ENCODE results near the gene CA10.

DNA sequence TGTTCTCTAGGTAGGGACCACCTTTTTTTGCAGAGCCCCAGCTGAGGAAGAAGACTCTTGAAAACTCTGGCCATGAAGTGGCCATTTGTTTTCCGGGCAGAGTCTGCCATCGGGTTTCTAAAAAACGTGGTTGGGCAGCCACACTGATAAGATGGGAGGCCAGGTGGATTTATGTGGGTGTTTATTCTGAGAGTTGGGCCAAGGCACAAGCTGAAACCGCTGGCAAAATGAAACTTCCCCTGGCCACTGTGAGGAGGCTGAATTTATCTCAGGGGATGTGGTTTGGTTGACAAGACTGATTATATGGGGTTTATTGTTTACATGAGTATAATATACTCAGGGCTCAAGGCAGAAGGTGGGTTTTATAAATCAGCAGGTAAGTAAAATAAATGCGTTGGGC, 476.4 kb downstream of the CA10 start:
- TF ChIP-seq, protein P1, sequence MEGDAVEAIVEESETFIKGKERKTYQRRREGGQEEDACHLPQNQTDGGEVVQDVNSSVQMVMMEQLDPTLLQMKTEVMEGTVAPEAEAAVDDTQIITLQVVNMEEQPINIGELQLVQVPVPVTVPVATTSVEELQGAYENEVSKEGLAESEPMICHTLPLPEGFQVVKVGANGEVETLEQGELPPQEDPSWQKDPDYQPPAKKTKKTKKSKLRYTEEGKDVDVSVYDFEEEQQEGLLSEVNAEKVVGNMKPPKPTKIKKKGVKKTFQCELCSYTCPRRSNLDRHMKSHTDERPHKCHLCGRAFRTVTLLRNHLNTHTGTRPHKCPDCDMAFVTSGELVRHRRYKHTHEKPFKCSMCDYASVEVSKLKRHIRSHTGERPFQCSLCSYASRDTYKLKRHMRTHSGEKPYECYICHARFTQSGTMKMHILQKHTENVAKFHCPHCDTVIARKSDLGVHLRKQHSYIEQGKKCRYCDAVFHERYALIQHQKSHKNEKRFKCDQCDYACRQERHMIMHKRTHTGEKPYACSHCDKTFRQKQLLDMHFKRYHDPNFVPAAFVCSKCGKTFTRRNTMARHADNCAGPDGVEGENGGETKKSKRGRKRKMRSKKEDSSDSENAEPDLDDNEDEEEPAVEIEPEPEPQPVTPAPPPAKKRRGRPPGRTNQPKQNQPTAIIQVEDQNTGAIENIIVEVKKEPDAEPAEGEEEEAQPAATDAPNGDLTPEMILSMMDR (IDR thresholded peaks at IDR 0.05): no peak
- TF ChIP-seq POLR2AphosphoS5 (IDR thresholded peaks at IDR 0.05): no peak
- TF ChIP-seq EP300 (IDR thresholded peaks at IDR 0.05): no peak
